ENCODE measurements around the gene ERMAP.
"Not testable (repeated sequence)": the region's sequence is repeated elsewhere in the genome, so short reads cannot be mapped to it uniquely, and the experiment has no call there.

Gene ERMAP

GRCh38 chr1:42807056-42807668 is 9.8 kb upstream of the ERMAP start:
- no peak for DNase-seq

GRCh38 chr1:42814815-42815214 is 2.1 kb upstream of the ERMAP start:
- not testable (repeated sequence) for DNase-seq

GRCh38 chr1:42815941-42816584 is 859 bp upstream of the ERMAP start:
- DNase-seq: peak; percentile 100

- no peak for DNase-seq
Observed at GRCh38 chr1:42817440-42817767, 482 bp downstream of the ERMAP start.

GRCh38 chr1:42817976-42818375 is 1.1 kb downstream of the ERMAP start:
- no peak for DNase-seq

GRCh38 chr1:42820813-42821212 is 3.9 kb downstream of the ERMAP start:
- DNase-seq: no peak

GRCh38 chr1:42821690-42822089 is 4.8 kb downstream of the ERMAP start:
- no peak for DNase-seq

- peak; percentile 95 for DNase-seq
Observed at GRCh38 chr1:42822800-42823392, 6.0 kb downstream of the ERMAP start.

- no peak for DNase-seq
Observed at GRCh38 chr1:42824481-42825035, 7.6 kb downstream of the ERMAP start.

- DNase-seq: no peak
Observed at GRCh38 chr1:42825036-42825851, 8.3 kb downstream of the ERMAP start.

GRCh38 chr1:42830631-42831030 is 13.7 kb downstream of the ERMAP start:
- no peak for DNase-seq

GRCh38 chr1:42831273-42831672 is 14.4 kb downstream of the ERMAP start:
- no peak for DNase-seq

GRCh38 chr1:42832641-42833240 is 15.8 kb downstream of the ERMAP start:
- DNase-seq: no peak

GRCh38 chr1:42833981-42834380 is 17.1 kb downstream of the ERMAP start:
- DNase-seq: no peak

- DNase-seq: no peak
Observed at GRCh38 chr1:42834803-42835202, 17.9 kb downstream of the ERMAP start.

GRCh38 chr1:42835422-42835821 is 18.5 kb downstream of the ERMAP start:
- DNase-seq: no peak

GRCh38 chr1:42837709-42838108 is 20.8 kb downstream of the ERMAP start:
- DNase-seq: no peak

GRCh38 chr1:42838482-42839190 is 21.7 kb downstream of the ERMAP start:
- no peak for DNase-seq

GRCh38 chr1:42841010-42841409 is 24.1 kb downstream of the ERMAP start:
- DNase-seq: no peak

GRCh38 chr1:42841440-42842147 is 24.7 kb downstream of the ERMAP start:
- no peak for DNase-seq

- no peak for DNase-seq
Observed at GRCh38 chr1:42844592-42845140, 27.7 kb downstream of the ERMAP start.

Measured in NCI-H748 treated with DMSO at 0.1 percent for 48 hours (cell line).